22Rv1 (cell line): ENCODE results near the gene MYCBPAP.

Experiments used
- ZFX ChIP-seq: fragments of 450-650 bp; IDR thresholded peaks from 2 replicates; pipeline ENCODE4 v1.6.1; 2017; ENCODE audit warnings: antibody characterized with exemption, borderline replicate concordance
- TF ChIP-seq, protein P1 (sequence below): fragments of 450-650 bp; IDR thresholded peaks from 2 replicates; pipeline ENCODE4 v1.5.1; 2017; ENCODE audit warnings: mild to moderate bottlenecking

GRCh38 chr17:50480854-50481490, 27.3 kb upstream of the MYCBPAP start:
- TF ChIP-seq, protein P1, sequence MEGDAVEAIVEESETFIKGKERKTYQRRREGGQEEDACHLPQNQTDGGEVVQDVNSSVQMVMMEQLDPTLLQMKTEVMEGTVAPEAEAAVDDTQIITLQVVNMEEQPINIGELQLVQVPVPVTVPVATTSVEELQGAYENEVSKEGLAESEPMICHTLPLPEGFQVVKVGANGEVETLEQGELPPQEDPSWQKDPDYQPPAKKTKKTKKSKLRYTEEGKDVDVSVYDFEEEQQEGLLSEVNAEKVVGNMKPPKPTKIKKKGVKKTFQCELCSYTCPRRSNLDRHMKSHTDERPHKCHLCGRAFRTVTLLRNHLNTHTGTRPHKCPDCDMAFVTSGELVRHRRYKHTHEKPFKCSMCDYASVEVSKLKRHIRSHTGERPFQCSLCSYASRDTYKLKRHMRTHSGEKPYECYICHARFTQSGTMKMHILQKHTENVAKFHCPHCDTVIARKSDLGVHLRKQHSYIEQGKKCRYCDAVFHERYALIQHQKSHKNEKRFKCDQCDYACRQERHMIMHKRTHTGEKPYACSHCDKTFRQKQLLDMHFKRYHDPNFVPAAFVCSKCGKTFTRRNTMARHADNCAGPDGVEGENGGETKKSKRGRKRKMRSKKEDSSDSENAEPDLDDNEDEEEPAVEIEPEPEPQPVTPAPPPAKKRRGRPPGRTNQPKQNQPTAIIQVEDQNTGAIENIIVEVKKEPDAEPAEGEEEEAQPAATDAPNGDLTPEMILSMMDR = no peak
- no peak for TF ChIP-seq ZFX
